Measurements from ENCODE around the gene GALNTL6.

- no peak for TF ChIP-seq ELK1 (CRISPR knock-in tag; IDR thresholded peaks at IDR 0.05)
- no peak for TF ChIP-seq ZBTB49 (CRISPR knock-in tag; IDR thresholded peaks at IDR 0.05; ENCODE audit: borderline replicate concordance)
- no peak for TF ChIP-seq HNRNPUL1 (IDR thresholded peaks at IDR 0.05; ENCODE audit: low read length)
- TF ChIP-seq ZZZ3 (IDR thresholded peaks at IDR 0.05) = no peak
Observed at GRCh38 chr4:173019664-173020063, 1206.5 kb downstream of the GALNTL6 start.

All from K562 (cell line).